ENCODE results near the gene CCDC188.

The CCDC188 gene

GRCh38 chr22:20101638-20102037 lies 49.2 kb downstream of the CCDC188 start:
- no peak for DNase-seq

- DNase-seq: no peak
These were observed 51.6 kb downstream of the CCDC188 start for GRCh38 chr22:20099099-20099711.

Measured in T-helper 1 cell (primary cell).